T-helper 17 cell (primary cell): ENCODE results near the gene ADTRP. TPM values are rescaled to one million over a fixed set of nuclear protein-coding genes. Genes with fewer than 3 reads are reported as not detected.

Experiments used
- ATAC-seq: fragments of 150-1000 bp; cut with Tn5 transposase; 2 replicates; pipeline ENCODE4 v1.10.0; 2021; ENCODE audit warnings: mild to moderate bottlenecking, moderate library complexity
- DNase-seq, 3 donors: peaks; one replicate each; pipeline versions ENCODE4 v3.0.0 to v3.0.0-alpha.2; 2020 to 2021
- H3K9me3 ChIP-seq: one replicate; pipeline ENCODE4 v1.7.0; 2013; ENCODE audit warnings: low read length, mild to moderate bottlenecking; ENCODE audit not compliant: control insufficient read depth, poor library complexity, severe bottlenecking
- H3K27ac Mint-ChIP-seq: one replicate; pipeline ENCODE4 v1.8.0; 2022; ENCODE audit warnings: mild to moderate bottlenecking, moderate library complexity, mixed read lengths
- H3K27me3 Mint-ChIP-seq: one replicate; pipeline ENCODE4 v1.8.0; 2022; ENCODE audit warnings: mixed read lengths
- H3K36me3 Mint-ChIP-seq: one replicate; pipeline ENCODE4 v1.8.0; 2022; ENCODE audit warnings: low read depth, mixed read lengths
- H3K4me1 Mint-ChIP-seq: one replicate; pipeline ENCODE4 v1.8.0; 2022; ENCODE audit warnings: mild to moderate bottlenecking, mixed read lengths
- H3K4me3 Mint-ChIP-seq: one replicate; pipeline ENCODE4 v1.8.0; 2022; ENCODE audit warnings: mild to moderate bottlenecking, moderate library complexity, mixed read lengths
- total RNA-seq, 4 donors: library from RNA in 2 of 4; stranded (reverse) in 2 of 4; gene quantifications; one replicate each; pipeline ENCODE4 v1.2.3 and lab custom pipeline; 2022 to 2026

ADTRP gene
- total RNA-seq, 2 donors from 2014 or later = 24.6 to 43.4 TPM

GRCh38 chr6:11795403-11795802 lies 16.8 kb upstream of the ADTRP start:
- no peak for DNase-seq
- no peaks in the 10 kb centered on the region for H3K4me1 Mint-ChIP-seq
- H3K36me3 Mint-ChIP-seq = no peaks in the 10 kb centered on the region
- no peak overlapping the region for H3K4me3 Mint-ChIP-seq
- H3K27me3 Mint-ChIP-seq = no peaks in the 10 kb centered on the region
- H3K27ac Mint-ChIP-seq = no peak overlapping the region
- no peak for ATAC-seq
- H3K9me3 ChIP-seq = no peaks in the 10 kb centered on the region

- H3K4me3 Mint-ChIP-seq = no peak overlapping the region
- DNase-seq = no peak
- no peak for ATAC-seq
- no peaks in the 10 kb centered on the region for H3K27me3 Mint-ChIP-seq
- H3K36me3 Mint-ChIP-seq = no peaks in the 10 kb centered on the region
- no peaks in the 10 kb centered on the region for H3K9me3 ChIP-seq
- no peaks in the 10 kb centered on the region for H3K4me1 Mint-ChIP-seq
- H3K27ac Mint-ChIP-seq = no peak overlapping the region
Measured at GRCh38 chr6:11793277-11793676, 14.7 kb upstream of the ADTRP start.

- Mint-ChIP-seq H3K4me1 (no peaks in the 10 kb centered on the region), H3K4me3 (no peak overlapping the region), H3K27me3 (no peaks in the 10 kb centered on the region), H3K36me3 (no peaks in the 10 kb centered on the region), H3K27ac (no peak overlapping the region)
- H3K9me3 ChIP-seq = no peaks in the 10 kb centered on the region
- DNase-seq (no peak), ATAC-seq (peak; percentile 27)
Measured at GRCh38 chr6:11791354-11792107, 12.9 kb upstream of the ADTRP start.

GRCh38 chr6:11789744-11790143 lies 11.1 kb upstream of the ADTRP start:
- H3K27ac Mint-ChIP-seq = no peak overlapping the region
- ATAC-seq (no peak), DNase-seq (no peak)
- no peaks in the 10 kb centered on the region for H3K9me3 ChIP-seq
- peaks cover 6% of the 10 kb centered on the region for H3K4me1 Mint-ChIP-seq
- H3K36me3 Mint-ChIP-seq = no peaks in the 10 kb centered on the region
- H3K27me3 Mint-ChIP-seq = no peaks in the 10 kb centered on the region
- H3K4me3 Mint-ChIP-seq = no peak overlapping the region

GRCh38 chr6:11788043-11788442 lies 9.4 kb upstream of the ADTRP start:
- no peak for ATAC-seq
- H3K4me1 Mint-ChIP-seq = peaks cover 6% of the 10 kb centered on the region
- peaks cover 5% of the 10 kb centered on the region for H3K36me3 Mint-ChIP-seq

GRCh38 chr6:11785774-11786579 lies 7.4 kb upstream of the ADTRP start:
- no peak overlapping the region for H3K4me3 Mint-ChIP-seq
- peaks cover 5% of the 10 kb centered on the region for H3K27me3 Mint-ChIP-seq
- no peak overlapping the region for H3K27ac Mint-ChIP-seq
- peaks cover 6% of the 10 kb centered on the region for H3K4me1 Mint-ChIP-seq
- peaks cover 6% of the 10 kb centered on the region for H3K36me3 Mint-ChIP-seq
- no peaks in the 10 kb centered on the region for H3K9me3 ChIP-seq
- ATAC-seq (peak; percentile 88), DNase-seq (peak in 1 of 3 donors; percentile 14)

More at GRCh38 chr6:11788043-11788442, 9.4 kb upstream of the ADTRP start:
- Mint-ChIP-seq H3K27ac (no peak overlapping the region), H3K4me3 (no peak overlapping the region), H3K27me3 (peaks cover 5% of the 10 kb centered on the region)
- no peaks in the 10 kb centered on the region for H3K9me3 ChIP-seq
- no peak for DNase-seq

- H3K36me3 Mint-ChIP-seq = peaks cover 6% of the 10 kb centered on the region
- no peaks in the 10 kb centered on the region for H3K9me3 ChIP-seq
- H3K27ac Mint-ChIP-seq = no peak overlapping the region
- H3K4me1 Mint-ChIP-seq = peaks cover 6% of the 10 kb centered on the region
- DNase-seq (no peak), ATAC-seq (peak; percentile 71)
- peaks cover 5% of the 10 kb centered on the region for H3K27me3 Mint-ChIP-seq
- no peak overlapping the region for H3K4me3 Mint-ChIP-seq
Measured at GRCh38 chr6:11785415-11785773, 6.8 kb upstream of the ADTRP start.

GRCh38 chr6:11784341-11784740 lies 5.7 kb upstream of the ADTRP start:
- no peak overlapping the region for H3K27ac Mint-ChIP-seq
- peaks cover 5% of the 10 kb centered on the region for H3K27me3 Mint-ChIP-seq
- ATAC-seq (no peak), DNase-seq (no peak)
- H3K4me3 Mint-ChIP-seq = no peak overlapping the region
- H3K9me3 ChIP-seq = no peaks in the 10 kb centered on the region
- H3K36me3 Mint-ChIP-seq = peaks cover 6% of the 10 kb centered on the region
- peaks cover 6% of the 10 kb centered on the region for H3K4me1 Mint-ChIP-seq

- H3K27me3 Mint-ChIP-seq = peaks cover 5% of the 10 kb centered on the region
- H3K36me3 Mint-ChIP-seq = peaks cover 6% of the 10 kb centered on the region
- H3K9me3 ChIP-seq = no peaks in the 10 kb centered on the region
- DNase-seq = no peak
- ATAC-seq = no peak
- H3K27ac Mint-ChIP-seq = no peak overlapping the region
- H3K4me1 Mint-ChIP-seq = peaks cover 9% of the 10 kb centered on the region
- no peak overlapping the region for H3K4me3 Mint-ChIP-seq
Measured at GRCh38 chr6:11783524-11784064, 5.0 kb upstream of the ADTRP start.

- DNase-seq = no peak
- Mint-ChIP-seq H3K4me1 (peaks cover 9% of the 10 kb centered on the region), H3K4me3 (no peak overlapping the region), H3K27ac (no peak overlapping the region), H3K36me3 (peaks cover 6% of the 10 kb centered on the region), H3K27me3 (peaks cover 5% of the 10 kb centered on the region)
- no peaks in the 10 kb centered on the region for H3K9me3 ChIP-seq
- ATAC-seq = no peak
Measured at GRCh38 chr6:11782524-11782923, 3.9 kb upstream of the ADTRP start.

GRCh38 chr6:11780097-11780428 lies 1.5 kb upstream of the ADTRP start:
- Mint-ChIP-seq H3K4me3 (no peak overlapping the region), H3K27ac (no peak overlapping the region), H3K4me1 (peaks cover 3% of the 10 kb centered on the region), H3K27me3 (peaks cover 5% of the 10 kb centered on the region), H3K36me3 (peaks cover 7% of the 10 kb centered on the region)
- H3K9me3 ChIP-seq = no peaks in the 10 kb centered on the region
- ATAC-seq (no peak), DNase-seq (no peak)

GRCh38 chr6:11779329-11780096 lies 910 bp upstream of the ADTRP start:
- DNase-seq (no peak), ATAC-seq (no peak)
- Mint-ChIP-seq H3K36me3 (peaks cover 7% of the 10 kb centered on the region), H3K27me3 (peaks cover 5% of the 10 kb centered on the region), H3K4me3 (no peak overlapping the region), H3K4me1 (peaks cover 3% of the 10 kb centered on the region), H3K27ac (no peak overlapping the region)
- no peaks in the 10 kb centered on the region for H3K9me3 ChIP-seq

GRCh38 chr6:11778036-11778435 lies 567 bp downstream of the ADTRP start:
- ATAC-seq = no peak
- Mint-ChIP-seq H3K27ac (no peak overlapping the region), H3K4me1 (peaks cover 5% of the 10 kb centered on the region), H3K36me3 (peaks cover 2% of the 10 kb centered on the region), H3K27me3 (peaks cover 5% of the 10 kb centered on the region), H3K4me3 (no peak overlapping the region)
- no peak for DNase-seq
- no peaks in the 10 kb centered on the region for H3K9me3 ChIP-seq
